ENCODE data around the gene SPA17.

DNA sequence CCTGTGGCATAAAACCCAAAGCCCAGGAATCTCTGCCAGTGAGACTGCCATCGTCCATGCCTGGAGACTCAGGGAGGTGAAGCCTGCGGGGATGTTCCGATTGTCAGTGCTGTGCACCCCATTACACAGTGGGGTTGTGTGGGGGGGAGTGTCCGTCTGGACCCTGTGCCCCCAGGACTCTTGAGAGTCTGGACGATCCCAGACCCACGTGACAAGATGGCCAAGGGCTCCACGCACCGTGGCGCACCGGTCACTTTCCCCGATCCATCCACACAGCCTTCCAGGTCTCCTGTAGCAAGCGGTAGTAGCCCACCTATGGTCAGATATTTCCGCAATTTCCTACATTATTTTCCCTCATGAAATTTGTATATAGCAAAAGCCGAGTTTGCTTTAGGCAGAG lies 45.1 kb downstream of the SPA17 start:
- TF ChIP-seq, protein P1, sequence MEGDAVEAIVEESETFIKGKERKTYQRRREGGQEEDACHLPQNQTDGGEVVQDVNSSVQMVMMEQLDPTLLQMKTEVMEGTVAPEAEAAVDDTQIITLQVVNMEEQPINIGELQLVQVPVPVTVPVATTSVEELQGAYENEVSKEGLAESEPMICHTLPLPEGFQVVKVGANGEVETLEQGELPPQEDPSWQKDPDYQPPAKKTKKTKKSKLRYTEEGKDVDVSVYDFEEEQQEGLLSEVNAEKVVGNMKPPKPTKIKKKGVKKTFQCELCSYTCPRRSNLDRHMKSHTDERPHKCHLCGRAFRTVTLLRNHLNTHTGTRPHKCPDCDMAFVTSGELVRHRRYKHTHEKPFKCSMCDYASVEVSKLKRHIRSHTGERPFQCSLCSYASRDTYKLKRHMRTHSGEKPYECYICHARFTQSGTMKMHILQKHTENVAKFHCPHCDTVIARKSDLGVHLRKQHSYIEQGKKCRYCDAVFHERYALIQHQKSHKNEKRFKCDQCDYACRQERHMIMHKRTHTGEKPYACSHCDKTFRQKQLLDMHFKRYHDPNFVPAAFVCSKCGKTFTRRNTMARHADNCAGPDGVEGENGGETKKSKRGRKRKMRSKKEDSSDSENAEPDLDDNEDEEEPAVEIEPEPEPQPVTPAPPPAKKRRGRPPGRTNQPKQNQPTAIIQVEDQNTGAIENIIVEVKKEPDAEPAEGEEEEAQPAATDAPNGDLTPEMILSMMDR (IDR thresholded peaks at IDR 0.05; ENCODE audit: borderline replicate concordance, extremely low read depth, low read length, poor library complexity, severe bottlenecking): no peak
- no peak for TF ChIP-seq EZH2 (IDR thresholded peaks at IDR 0.05; ENCODE audit: borderline replicate concordance, low read depth, low read length, severe bottlenecking)
